Umbilical cord (tissue), 2 donors: ENCODE results near the gene SELPLG. TPM values are rescaled to one million over a fixed set of nuclear protein-coding genes. Genes with fewer than 3 reads are reported as not detected.
A peak's percentile ranks its signal among the peaks of the same experiment; 100 is the strongest.
"Not testable (repeated sequence)": the region's sequence is repeated elsewhere in the genome, so short reads cannot be mapped to it uniquely, and the experiment has no call there.

Experiments used
- DNase-seq: peaks from one replicate; pipeline ENCODE4 v3.0.0-alpha.2; 2015; ENCODE audit warnings: low spot score
- total RNA-seq: library from RNA; depleted of rRNA; stranded (reverse); fragments of >200 nt; gene quantifications from one replicate; pipeline ENCODE4 v1.2.3, GENCODE V29; 2014; ENCODE audit warnings: low replicate concordance; ENCODE audit not compliant: insufficient read depth

The SELPLG gene
- total RNA-seq, 1 donor from 2014 or later, result 7.7 TPM

DNA sequence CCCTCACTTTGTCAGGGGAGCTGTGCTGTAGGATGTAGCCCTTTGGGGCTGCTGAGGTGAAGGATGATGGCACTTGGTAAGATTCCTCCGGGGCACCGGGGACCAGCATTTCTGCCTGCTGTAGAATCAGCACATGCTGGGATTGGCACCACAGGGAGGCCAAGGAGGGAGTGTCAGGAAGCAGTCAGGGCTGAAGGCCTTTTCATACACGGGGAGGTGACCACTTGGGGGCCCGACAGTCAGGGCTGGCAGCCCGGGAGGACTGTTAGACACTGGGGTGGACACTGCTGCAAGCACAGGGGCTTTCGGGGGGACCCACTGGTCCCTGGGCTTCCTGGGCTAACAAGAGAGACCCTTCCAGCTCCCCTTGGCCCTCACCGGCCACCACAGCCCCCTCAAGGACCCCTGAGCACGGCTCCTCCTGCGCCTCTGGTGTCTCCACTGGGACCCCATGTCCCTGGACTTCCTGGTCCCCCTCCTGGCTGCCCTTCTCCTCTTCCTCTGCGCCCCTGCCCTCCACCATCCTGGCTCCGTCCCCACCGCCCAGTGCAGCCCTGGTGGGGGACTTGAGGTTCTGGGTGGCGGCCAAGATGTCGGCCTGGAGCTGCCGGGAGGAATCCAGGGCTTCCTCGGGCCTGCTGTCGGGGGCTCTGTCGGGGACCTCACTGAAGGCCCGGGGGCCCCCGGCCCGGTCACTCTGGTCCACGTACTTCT, 42.3 kb downstream of the SELPLG start:
- DNase-seq, result no peak

DNA sequence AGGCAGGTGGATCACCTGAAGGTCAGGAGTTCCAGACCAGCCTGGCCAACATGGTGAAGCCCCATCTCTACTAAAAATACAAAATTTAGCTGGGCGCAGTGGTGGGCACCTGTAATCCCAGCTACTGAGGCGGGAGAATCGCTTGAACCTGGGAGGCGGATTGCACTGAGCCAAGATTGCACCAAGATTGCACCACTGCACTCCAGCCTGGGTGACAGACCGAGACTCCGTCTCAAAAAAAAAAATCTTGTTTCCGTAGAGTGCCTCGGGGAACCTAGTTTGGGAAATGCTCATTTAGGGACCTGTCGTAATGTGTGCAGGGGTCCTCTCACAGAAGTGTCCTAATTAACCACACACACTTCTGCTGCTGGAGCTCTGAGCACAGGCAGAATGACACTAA, 43.2 kb downstream of the SELPLG start:
- not testable (repeated sequence) for DNase-seq

DNA sequence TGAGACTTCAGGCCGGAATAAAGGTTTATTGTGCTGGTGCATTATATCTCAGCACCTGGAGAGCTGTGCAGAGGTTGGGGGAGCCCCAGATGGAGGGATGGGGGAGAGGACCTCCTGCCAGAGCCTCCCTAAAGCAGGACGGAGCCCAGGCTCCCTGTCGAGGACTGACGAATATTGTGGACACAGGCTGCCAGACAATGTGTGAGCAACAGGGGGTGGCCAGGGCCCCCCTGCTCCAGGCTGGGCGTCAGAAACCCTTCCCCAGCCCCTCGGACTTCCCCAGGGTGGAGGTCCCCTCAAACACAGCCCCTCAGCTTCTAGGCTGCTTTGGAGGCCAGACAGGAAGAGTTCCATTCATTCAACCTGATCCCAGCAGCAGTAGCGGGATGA, 43.9 kb downstream of the SELPLG start:
- DNase-seq, result no peak

DNA sequence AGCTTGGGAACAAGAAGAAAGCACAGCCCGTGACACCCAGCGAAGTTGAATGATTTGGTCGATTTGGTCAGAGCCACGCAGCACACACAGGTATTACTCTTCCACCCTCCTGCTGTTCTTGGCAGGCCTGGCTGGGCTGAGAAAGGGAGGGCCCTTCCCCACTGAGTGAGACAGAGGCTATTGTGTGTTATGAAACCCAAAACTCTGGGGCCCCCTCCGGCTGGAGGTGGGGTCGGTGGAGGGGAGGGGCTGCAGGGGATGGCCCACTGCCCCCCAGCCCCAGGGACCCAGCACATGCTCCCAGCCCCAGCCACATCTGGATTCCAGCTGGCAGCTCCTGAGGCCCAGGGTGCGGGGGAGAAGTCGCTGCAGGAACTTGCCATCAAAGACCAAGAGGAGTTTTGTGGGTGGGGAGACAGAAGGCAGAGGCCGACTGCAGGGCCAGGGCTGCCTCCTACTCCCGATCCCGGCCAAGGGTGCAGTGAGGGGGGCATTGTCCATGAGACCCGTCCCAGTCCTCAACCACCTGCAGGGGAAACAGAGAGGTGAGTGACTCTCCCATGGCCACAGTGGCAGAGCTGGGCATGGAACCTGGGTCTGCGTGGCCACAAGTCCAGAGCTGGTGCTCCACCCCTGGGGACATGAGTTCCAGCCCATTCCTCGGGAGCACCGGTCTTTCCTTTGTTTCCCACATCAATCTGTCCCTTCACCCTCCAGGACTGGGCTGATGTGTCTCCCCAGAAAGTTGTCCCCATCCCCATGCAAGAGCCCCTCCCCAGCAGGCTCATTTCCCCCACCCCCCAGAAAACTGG, 44.5 kb downstream of the SELPLG start:
- DNase-seq, result peak; percentile 82

DNA sequence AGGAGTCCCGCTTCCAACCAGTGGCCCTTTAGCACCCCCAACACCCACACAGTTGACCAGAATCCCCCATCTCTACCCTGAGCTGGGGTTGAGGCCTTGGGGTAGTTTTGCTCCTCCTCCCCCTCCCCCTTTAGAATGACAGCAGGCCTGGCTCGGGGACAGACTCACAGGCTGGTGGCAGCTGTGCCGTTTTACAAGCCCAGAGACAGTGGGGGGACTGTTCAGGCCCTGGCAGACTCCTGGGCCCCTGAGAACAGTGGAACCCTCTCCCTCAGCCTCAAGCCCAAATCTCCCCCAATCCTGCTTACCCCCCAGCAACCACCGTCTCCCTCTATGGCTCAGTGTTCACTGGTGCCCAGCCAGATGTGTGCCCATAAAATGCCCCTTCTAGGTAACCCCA, 45.9 kb downstream of the SELPLG start:
- DNase-seq, result no peak

DNA sequence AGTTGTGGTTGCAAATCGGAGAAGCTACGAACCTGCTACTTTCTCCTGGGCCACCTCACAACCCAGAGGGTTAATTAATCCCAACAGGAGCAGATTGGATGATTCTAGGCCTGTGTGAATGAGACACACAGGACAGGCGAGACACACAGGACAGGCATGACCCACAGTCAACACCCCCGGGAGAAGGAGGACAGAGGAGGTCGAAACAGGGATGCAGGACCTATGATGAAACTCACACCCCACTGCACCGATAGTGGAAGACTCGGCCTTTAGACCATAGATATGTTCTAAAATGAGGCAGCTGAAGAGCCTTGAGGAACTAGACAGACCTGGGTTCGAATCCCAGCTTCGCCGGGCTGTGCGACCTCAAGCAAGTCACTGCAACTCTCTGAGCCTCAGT, 47.4 kb downstream of the SELPLG start:
- DNase-seq, result no peak

DNA sequence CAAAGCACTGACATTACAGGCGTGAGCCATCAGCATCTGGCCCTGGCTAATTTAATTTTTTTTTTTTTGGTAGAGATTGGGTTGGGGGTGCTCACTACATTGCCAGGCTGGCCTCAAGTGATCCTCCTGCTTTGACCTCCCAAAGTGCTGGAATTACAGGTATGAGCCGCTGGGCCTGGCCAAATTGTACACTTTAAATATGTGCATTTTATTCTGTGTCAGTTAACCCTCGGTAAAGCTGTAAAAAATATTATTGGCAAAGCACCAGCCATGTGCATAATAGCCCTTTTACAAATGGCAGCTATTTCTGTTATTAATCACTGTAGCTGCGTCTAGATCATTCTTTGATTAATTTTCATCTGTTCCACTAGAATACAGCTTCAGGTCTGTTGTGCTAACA, 47.8 kb downstream of the SELPLG start:
- DNase-seq, result no peak

DNA sequence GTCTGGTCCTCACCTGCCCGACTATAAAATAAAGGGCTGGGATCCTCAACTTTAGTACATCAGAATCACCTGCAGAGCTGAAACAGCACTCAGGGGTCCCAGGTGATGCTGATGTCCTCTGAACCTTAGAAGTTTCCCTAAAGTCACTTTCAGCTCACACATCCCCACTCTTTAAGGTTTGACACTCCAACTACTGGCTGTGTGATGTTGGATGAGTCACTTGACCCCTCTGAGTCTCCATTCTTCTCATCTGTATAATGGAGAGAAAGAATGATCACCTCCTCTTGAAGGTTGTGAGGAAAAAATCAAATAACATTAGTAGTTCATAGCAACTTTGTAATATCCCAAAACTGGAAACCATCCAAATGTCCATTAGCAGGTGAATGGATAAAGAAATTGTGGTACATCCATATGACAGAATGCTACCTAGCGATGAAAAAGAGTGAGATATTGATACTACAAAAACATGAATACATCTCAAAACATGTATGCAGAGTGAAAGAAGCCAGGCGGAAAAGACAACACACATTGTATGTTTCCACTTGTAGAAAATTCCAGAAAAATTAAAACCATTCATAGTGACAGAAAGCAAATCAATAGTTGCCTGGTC, 49.1 kb downstream of the SELPLG start:
- DNase-seq, result no peak

DNA sequence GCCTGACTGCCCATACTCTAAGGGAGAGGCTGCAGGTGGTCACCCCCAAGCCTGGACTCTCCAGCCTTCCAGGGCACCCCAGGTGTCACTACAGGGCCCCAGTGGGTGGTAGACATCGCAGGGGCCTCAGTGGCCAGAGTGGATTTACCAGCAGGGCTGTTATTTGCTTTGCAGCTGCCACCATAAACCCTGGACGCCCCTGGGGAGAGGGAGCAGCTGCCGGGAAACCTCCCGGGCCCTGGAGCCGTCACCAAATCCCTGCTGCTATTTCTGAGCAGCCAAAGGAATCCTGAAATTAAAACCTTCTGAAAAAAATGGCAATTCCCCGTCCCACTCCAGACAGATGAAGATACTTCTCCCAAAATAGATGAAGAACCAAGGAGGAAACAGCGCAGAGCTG, 49.7 kb downstream of the SELPLG start:
- peak; percentile 65 for DNase-seq

DNA sequence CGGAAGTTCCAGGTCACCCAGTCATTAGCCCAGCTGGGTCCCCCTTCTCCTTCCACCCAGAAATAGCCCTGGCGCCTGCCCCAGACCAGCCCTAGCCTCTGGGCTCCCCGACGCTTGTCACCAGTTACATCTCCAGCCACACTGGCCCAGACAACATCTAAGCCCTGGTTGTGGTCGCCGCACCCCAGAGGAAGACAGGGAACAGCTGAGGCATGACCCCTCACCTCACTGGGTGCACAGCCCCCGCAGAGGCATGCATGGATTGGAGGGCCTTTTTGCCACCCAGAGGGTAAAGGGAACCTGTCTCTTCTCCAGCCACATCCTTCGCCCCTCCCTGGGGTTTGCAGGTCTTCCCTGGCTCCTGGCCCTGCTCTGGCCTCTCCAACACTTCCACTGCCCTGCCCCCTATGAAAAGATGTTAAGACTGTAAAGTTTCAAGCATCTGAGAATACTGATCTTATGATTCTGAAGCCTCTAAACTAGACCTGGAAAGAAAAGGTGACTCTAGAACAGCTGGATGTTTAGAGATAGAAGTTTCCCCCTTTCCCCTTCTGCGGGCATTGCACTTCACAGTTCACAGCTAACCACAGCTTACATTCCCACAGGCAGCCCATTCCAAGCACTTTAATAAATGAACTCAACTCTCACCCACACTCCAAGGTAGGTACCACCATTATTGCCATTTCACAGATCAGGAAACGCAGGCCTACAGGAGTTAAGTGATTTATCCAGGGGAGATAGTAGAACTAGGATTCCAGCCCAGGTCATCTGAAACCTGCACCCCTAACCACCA, 50.5 kb downstream of the SELPLG start:
- peak; percentile 30 for DNase-seq

DNA sequence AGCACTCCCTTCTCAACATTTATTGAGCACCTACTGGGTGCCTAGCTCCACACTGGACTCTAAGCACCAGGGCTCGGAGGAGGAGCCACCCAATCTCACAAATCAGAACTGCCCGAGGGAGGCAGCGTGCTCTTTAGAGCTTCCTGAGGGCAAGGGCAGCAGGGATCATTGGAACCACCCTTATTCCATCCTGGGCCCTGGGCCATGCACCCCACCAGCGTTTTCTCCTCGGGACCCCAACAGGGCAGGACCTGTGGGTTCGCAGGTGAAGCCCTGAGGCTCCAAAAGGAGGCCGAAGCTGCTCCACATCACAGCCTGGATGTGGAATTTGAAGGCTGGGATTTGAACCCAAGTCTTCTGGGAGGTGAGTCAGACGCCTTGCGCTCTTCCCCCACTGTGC, 51.2 kb downstream of the SELPLG start:
- no peak for DNase-seq

DNA sequence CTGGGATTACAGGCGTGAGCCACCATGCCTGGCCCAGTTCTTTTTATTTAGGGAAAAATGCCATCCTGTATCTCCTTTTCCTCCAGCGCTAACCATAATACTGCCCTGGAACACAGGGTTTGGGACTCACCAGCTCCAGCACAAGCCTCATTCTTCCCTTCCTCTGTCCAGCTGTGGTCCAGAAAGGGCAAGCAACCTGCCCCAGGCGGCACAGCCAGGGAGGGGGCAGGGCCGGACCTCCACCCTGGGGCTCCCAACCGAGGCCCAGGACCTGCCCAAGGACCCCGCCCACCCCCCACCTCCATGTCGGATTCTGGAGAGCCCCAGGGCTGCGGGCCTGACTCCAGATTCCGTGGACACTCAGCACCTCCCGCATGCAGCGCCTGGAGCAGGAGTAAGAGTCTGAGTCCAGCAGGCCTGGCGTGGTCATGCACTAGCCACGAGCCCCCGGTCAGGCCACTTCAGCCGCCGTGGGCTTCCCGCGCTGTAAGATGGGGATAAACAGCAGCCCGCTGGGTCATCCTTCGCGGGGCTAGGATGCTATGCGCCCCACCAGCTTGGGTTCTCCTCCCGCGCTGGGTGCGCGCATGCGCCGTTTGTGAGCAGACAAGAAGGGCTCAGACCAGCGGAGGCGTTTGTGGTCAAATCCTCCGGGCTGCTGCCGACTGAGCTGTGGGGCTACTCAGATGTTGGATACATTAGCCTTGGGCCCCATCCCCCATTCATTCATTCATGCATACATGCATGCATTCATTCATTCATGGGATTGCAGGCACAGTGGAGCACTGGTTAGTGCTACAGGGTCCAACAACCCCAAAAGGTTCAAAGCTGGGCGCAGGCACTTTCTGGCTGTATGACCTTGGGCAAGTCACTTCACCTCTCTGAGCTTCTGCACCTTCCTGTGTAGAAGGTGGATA, 52.1 kb downstream of the SELPLG start:
- no peak for DNase-seq

DNA sequence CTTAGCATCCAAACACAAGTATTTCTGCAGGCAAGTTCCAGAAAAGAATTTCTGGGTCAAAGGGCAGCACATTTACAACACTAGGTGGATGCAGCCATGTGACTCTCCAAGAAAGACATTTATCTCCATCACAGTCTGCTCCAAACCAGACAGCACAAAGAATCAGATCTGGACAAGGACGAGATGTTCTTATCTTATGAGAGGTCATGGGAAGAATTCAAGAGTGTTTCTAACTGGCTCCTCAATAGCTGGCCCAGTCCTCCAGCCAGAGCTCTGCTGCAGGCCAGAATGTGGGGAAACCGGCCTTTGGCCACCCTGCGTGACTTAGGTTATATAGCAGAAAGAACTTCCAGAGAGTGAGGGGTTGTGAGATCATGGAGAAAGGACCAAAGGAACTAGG, 53.2 kb downstream of the SELPLG start:
- DNase-seq, result peak; percentile 69

DNA sequence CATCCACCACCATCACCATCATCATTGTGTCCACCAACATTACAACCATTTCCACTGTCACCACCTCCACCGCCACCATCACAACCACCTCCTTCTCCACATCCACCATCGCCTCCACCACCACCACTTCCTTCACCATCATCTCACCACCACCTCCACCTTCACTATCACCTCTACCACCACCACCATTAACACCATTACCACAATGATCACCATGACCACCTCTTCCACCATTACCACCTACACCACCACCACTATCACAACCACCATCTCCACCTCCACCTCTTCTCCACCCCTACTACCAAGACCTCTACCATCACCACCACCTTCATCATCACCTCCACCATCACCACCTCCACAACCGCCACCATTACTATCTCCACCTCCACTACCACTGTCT, 54.9 kb downstream of the SELPLG start:
- no peak for DNase-seq

DNA sequence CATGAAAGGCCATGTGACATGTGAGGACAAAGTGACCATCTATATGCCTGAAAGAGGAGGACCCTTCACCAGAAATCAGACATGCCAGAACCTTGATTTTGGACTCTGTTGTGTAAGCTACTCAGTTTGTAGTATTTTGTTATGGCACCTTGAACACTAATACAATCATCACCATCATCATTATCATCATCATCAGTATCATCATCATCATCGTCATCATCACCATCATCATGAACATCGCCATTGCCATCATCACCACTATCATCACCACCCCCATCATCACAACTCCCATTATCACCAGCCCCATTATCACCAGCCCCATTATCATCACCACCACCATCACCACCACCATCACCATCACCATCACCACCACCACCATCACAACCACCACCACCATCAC, 55.4 kb downstream of the SELPLG start:
- DNase-seq, result no peak

DNA sequence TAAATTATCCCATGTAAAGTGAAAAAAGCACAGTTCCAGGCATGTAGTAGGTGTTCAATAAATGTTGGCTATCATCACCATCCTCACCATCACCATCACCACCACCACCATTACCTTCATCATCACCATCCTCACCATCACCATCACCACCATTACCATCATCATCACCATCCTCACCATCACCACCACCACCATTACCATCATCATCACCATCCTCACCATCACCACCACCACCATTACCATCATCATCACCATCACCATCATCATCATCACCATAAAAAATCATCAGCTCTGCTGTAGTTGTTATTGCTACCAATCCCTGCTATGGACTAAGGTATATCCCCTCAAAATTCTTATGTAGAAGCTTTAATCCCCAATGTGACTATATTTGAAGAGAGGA, 56.2 kb downstream of the SELPLG start:
- no peak for DNase-seq

DNA sequence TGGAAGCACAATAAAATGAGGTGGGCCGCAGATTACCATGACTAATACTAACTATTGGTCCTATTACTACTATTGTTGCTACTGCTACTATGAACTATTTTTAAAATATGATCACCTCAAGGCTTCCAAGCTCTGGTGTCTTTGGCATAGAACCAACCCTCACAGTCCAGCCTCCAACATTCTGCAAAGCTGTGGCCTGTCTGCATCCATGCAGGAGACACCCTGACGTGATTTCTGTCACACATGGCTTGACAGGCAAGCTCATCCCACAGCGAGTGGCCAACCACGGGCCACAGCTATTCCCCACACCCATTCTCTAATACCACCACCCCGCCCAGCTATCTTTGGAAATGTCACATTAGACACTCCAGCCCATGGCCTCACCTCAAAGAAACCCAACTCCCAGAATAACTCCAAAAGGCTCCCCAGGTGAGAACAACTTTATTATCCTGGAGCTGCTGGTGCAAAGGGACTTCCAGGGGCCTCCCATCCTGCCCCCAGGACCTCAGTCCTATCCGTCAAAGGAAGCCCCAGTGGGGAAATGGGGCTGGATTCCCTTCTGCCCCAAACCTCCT, 56.9 kb downstream of the SELPLG start:
- no peak for DNase-seq

DNA sequence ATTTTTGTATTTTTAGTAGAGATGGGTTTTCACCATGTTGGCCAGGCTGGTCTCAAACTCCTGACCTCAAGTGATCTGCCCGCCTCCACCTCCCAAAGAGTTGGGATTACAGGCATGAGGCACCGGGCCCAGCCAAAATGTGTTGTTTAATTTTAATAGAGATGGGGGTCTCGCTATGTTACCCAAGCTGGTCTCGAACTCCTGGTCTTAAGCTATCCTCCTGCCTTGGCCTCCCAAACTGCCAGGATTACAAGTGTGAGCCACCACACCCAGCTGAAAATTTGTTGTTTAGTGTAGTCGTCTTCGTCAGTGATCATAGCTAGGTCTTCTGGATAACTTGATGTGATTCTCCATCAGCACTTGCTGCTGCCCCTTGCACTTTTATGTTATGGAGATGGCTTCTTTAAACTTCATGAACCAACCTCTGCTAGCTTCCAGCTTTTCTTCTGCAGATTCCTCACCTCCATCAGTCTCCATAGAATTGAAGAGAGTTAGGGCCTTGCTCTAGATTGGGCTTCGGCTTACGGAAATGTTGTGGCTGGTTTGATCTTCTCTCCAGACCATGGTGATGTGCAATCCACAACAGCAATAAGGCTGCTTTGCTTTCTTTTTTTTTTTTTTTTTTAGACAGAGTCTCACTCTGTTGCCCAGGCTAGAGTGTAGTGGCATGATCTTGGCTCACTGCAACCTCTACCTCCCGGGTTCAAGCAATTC, 58.3 kb downstream of the SELPLG start:
- DNase-seq, result no peak

DNA sequence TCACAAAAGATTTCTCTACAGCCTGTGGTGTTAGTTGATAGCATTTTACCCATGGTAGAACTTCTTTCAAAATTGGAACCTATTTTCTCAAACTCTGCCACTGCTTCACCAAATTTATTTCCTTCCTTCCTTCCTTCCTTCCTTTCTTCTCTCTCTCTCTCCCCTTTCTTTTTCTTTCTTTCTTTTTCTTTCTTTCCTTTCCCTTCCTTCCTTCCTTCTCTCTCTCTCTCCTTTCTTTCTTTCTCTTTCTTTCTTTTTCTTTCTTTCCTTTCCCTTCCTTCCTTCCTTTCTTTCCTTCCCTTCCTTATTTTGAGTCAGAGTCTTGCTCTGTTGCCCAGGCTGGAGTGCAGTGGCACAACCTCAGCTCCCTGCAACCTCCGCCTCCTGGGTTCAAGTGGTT, 59.4 kb downstream of the SELPLG start:
- DNase-seq, result not testable (repeated sequence)

DNA sequence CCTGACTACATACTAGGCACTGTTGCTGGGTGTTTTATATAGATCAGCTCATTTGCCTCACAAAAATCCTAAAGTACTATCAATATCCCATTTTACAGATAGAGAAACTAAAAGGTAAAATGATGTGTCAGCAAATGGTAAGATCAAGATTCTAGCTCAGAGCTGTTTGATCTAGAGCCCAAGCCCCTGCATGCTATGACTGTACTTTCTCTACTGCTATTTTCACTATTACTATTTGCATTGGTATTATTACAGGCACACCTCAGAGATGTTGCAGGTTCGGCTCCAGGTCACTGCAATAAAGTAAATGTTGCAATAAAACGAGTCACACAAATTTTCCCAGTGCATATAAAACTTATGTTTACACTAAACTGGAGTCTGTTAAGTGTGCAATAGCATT, 60.4 kb downstream of the SELPLG start:
- no peak for DNase-seq
